K562 (cell line): ENCODE data around the gene DNAJB1. TPM values are rescaled to one million over a fixed set of nuclear protein-coding genes. Genes with fewer than 3 reads are reported as not detected.

Experiments
- ATF1 ChIP-seq, 2 experiments: fragments of 450-650 bp in 1 of 2; IDR thresholded peaks; 2 replicates each; pipeline ENCODE4 v1.6.1; 2016; ENCODE audit warnings: missing compliant biosample characterization in 1 of 2, missing genetic modification characterization in 1 of 2
- C11orf30 ChIP-seq: fragments of 450-650 bp; IDR thresholded peaks from 2 replicates; pipeline ENCODE4 v1.6.1; 2016; ENCODE audit warnings: low read depth, mild to moderate bottlenecking
- CTCF ChIP-seq, 3 experiments: IDR thresholded peaks in 2 of 3; conservative IDR thresholded peaks in 1 of 3; 2 replicates each; pipeline ENCODE4 v1.5.1; 2011 to 2012; ENCODE audit warnings: low read length in 3 of 3, mild to moderate bottlenecking in 3 of 3, control low read depth in 2 of 3, improper control_type of control experiment in 1 of 3, inconsistent platforms in 1 of 3, low read depth in 1 of 3, mixed read lengths in 1 of 3, moderate library complexity in 1 of 3; ENCODE audit not compliant: insufficient read depth in 2 of 3
- DNMT1 ChIP-seq: fragments of 450-650 bp; IDR thresholded peaks from 2 replicates; pipeline ENCODE4 v1.6.1; 2016; ENCODE audit warnings: antibody characterized with exemption, mild to moderate bottlenecking
- HMGN3 ChIP-seq: IDR thresholded peaks from 2 replicates; pipeline ENCODE4 v1.6.1; 2011; ENCODE audit warnings: borderline replicate concordance, low read depth, mild to moderate bottlenecking, mixed read lengths, low read length; ENCODE audit not compliant: insufficient read length; ENCODE audit errors: extremely low read depth
- KLF6 ChIP-seq: fragments of 250-450 bp; sonication (Bioruptor Pico); IDR thresholded peaks from 2 replicates; pipeline ENCODE4 v1.4.0; 2020; ENCODE audit warnings: mild to moderate bottlenecking, moderate library complexity, borderline replicate concordance
- STAG1 ChIP-seq: sonication (generic); formaldehyde crosslinking; IDR thresholded peaks from 2 replicates; pipeline ENCODE4 v1.5.0; 2020; ENCODE audit warnings: missing genetic modification reagents, borderline replicate concordance
- U2AF1 ChIP-seq: fragments of 200-400 bp; formaldehyde crosslinking; optimal IDR thresholded peaks from 2 replicates; pipeline ENCODE3; 2017; ENCODE audit warnings: mild to moderate bottlenecking, low read depth, low read length, moderate library complexity
- ZNF12 ChIP-seq: sonication (generic); formaldehyde crosslinking; IDR thresholded peaks from 2 replicates; pipeline ENCODE4 v1.4.0; 2020; ENCODE audit warnings: mild to moderate bottlenecking, missing genetic modification reagents
- ZNF184 ChIP-seq: sonication (generic); formaldehyde crosslinking; IDR thresholded peaks from 2 replicates; pipeline ENCODE4 v1.5.0; 2020; ENCODE audit warnings: missing genetic modification reagents
- ZNF695 ChIP-seq: fragments of 450-650 bp; formaldehyde crosslinking; IDR thresholded peaks from 2 replicates; pipeline ENCODE4 v1.4.0; 2020; ENCODE audit warnings: mild to moderate bottlenecking, moderate library complexity
- ZNF75A ChIP-seq: fragments of 450-650 bp; formaldehyde crosslinking; IDR thresholded peaks from 2 replicates; pipeline ENCODE4 v1.4.0; 2020; ENCODE audit warnings: mild to moderate bottlenecking
- polyA plus RNA-seq, 8 experiments: library from polyadenylated mRNA; depleted of rRNA in 4 of 8; stranded (reverse) in 5 of 8; unstranded in 3 of 8; fragments of >200 nt; fragmentation: Nextera tagmentation in 2 of 8; fragmentation: Illumina TruSeq in 1 of 8; extraction: Ambion mirVana in 2 of 8; extraction: Trizol in 1 of 8; gene quantifications; 2 replicates each; pipeline versions ENCODE4 v1.2.1 to v1.2.3, GENCODE V29; 2011 to 2014; ENCODE audit warnings: inconsistent platforms in 1 of 8, missing spikeins in 1 of 8
- total RNA-seq, 7 experiments: library from RNA; depleted of rRNA in 6 of 7; stranded (reverse); fragments of >200 nt in 6 of 7; fragmentation: Illumina TruSeq in 2 of 7; extraction: Trizol in 2 of 7; gene quantifications; 2 replicates each; pipeline versions ENCODE4 v1.2.1 to v1.2.3, GENCODE V29; 2011 to 2021; ENCODE audit warnings: low replicate concordance in 1 of 7
- TF ChIP-seq, protein P1 (sequence below): fragments of 450-650 bp; IDR thresholded peaks from 2 replicates; pipeline ENCODE4 v1.7.0; 2016; ENCODE audit warnings: borderline replicate concordance
- TF ChIP-seq, protein P2 (sequence below), 2 experiments: fragments of 450-650 bp; formaldehyde crosslinking in 1 of 2; IDR thresholded peaks; 2 replicates each; pipeline versions ENCODE4 v1.4.0 to v1.6.1; 2014 to 2020; ENCODE audit warnings: mild to moderate bottlenecking in 2 of 2, borderline replicate concordance in 1 of 2, low read depth in 1 of 2

DNAJB1 gene
- total and polyA plus RNA-seq, 9 of the 15 experiments (the other 6 are each of a cell fraction or from before 2014, with no cell fraction given): 13.2 to 113 (median 62.1) TPM

DNA sequence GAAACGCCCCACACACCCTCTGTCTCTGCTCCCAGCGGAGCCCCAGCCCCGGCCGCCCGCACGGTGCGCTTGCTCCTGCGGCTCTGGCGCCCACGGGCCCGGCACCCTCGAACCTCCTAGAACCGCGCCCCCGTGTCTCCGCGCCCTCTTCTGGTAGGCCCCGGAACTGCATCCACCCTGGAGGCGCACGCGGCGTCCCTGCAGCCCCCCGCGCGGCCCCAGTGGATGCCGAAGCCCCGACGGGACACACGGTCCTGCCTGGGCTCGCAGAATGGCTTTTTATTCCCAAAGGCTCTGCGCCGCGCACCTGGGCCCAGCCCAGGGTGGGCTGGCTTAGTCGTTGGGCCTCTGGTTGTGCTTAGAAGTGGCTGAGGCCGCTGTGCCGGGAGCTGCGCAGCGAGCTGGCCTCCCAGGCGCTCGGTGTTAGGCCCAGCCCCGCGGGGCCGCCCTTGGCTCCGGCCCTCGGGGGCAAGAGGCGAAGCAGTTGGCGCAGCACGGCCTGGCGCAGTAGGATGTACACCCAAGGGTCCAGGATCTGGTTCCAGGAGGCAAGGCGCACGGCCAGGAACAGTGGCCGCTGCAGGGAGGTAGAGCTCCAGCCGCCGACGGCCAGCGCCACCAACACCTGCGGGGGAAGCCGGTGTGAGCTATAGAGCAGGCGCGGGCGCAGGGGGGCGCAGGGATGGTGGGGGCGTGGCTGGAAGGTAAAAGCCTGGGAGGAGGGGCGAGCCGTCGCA lies 45.8 kb downstream of the DNAJB1 start (continued):
- TF ChIP-seq, protein P1, sequence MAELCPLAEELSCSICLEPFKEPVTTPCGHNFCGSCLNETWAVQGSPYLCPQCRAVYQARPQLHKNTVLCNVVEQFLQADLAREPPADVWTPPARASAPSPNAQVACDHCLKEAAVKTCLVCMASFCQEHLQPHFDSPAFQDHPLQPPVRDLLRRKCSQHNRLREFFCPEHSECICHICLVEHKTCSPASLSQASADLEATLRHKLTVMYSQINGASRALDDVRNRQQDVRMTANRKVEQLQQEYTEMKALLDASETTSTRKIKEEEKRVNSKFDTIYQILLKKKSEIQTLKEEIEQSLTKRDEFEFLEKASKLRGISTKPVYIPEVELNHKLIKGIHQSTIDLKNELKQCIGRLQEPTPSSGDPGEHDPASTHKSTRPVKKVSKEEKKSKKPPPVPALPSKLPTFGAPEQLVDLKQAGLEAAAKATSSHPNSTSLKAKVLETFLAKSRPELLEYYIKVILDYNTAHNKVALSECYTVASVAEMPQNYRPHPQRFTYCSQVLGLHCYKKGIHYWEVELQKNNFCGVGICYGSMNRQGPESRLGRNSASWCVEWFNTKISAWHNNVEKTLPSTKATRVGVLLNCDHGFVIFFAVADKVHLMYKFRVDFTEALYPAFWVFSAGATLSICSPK: no peak
- TF ChIP-seq KLF6 (CRISPR knock-in tag): no peak
- peak; percentile 29; the same call in 1 of the 2 replicates for TF ChIP-seq ZNF75A (CRISPR knock-in tag)
- TF ChIP-seq ZNF184: no peak
- TF ChIP-seq HMGN3: peak; percentile 74
- peak; percentile 31; the same call in 1 of the 2 replicates for TF ChIP-seq ZNF695 (CRISPR knock-in tag)
- TF ChIP-seq, protein P2, sequence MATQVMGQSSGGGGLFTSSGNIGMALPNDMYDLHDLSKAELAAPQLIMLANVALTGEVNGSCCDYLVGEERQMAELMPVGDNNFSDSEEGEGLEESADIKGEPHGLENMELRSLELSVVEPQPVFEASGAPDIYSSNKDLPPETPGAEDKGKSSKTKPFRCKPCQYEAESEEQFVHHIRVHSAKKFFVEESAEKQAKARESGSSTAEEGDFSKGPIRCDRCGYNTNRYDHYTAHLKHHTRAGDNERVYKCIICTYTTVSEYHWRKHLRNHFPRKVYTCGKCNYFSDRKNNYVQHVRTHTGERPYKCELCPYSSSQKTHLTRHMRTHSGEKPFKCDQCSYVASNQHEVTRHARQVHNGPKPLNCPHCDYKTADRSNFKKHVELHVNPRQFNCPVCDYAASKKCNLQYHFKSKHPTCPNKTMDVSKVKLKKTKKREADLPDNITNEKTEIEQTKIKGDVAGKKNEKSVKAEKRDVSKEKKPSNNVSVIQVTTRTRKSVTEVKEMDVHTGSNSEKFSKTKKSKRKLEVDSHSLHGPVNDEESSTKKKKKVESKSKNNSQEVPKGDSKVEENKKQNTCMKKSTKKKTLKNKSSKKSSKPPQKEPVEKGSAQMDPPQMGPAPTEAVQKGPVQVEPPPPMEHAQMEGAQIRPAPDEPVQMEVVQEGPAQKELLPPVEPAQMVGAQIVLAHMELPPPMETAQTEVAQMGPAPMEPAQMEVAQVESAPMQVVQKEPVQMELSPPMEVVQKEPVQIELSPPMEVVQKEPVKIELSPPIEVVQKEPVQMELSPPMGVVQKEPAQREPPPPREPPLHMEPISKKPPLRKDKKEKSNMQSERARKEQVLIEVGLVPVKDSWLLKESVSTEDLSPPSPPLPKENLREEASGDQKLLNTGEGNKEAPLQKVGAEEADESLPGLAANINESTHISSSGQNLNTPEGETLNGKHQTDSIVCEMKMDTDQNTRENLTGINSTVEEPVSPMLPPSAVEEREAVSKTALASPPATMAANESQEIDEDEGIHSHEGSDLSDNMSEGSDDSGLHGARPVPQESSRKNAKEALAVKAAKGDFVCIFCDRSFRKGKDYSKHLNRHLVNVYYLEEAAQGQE (IDR thresholded peaks at IDR 0.05; ENCODE audit: borderline replicate concordance): peak; percentile 55; the same call in 1 of the 2 replicates
- TF ChIP-seq, protein P2 (CRISPR knock-in tag; IDR thresholded peaks at IDR 0.05; ENCODE audit: low read depth): no peak; the same call in none of the 2 replicates
- TF ChIP-seq C11orf30: no peak
- TF ChIP-seq ATF1 (CRISPR knock-in tag; IDR thresholded peaks at IDR 0.05): no peak
- peak; percentile 41 for TF ChIP-seq ATF1 (tag; IDR thresholded peaks at IDR 0.05)
- no peak for TF ChIP-seq ZNF12 (CRISPR knock-in tag)
- TF ChIP-seq DNMT1: no peak
- TF ChIP-seq CTCF (IDR thresholded peaks at IDR 0.05 in 2 of 3, conservative IDR thresholded peaks at IDR 0.05 in 1 of 3; ENCODE audit: insufficient read depth in 2 of 3, low read depth in 1 of 3, low read length in 3 of 3): peak; percentile 87 to 95 (median 91)
- peak; percentile 96 for TF ChIP-seq U2AF1
- TF ChIP-seq STAG1 (CRISPR knock-in tag): 0 out of 2 replicates have a peak, but pooled peaks have one; percentile 24
